ENCODE data around the gene ZNRF3.

- TF ChIP-seq CTCF (optimal IDR thresholded peaks at IDR 0.05 in 1 of 3, IDR thresholded peaks at IDR 0.05 in 1 of 3, conservative IDR thresholded peaks at IDR 0.05 in 1 of 3; ENCODE audit: extremely low read depth in 1 of 3, insufficient read depth in 2 of 3, low read length in 3 of 3) (no peak), EZH2 (IDR thresholded peaks at IDR 0.05; ENCODE audit: low read length) (no peak)
Measured at GRCh38 chr22:29049655-29050263, 166.4 kb downstream of the ZNRF3 start.
